Progenitor cell of endocrine pancreas (in vitro differentiated cells): ENCODE data around the gene AGTPBP1. TPM values are rescaled to one million over a fixed set of nuclear protein-coding genes. Genes with fewer than 3 reads are reported as not detected.

Source experiments
- DNase-seq: peaks from one replicate; pipeline ENCODE4 v3.0.0; 2021; ENCODE audit warnings: low spot score; ENCODE audit not compliant: unreplicated experiment
- H3K27ac Mint-ChIP-seq: 2 replicates; pipeline ENCODE4 v1.8.0; 2021; ENCODE audit warnings: mild to moderate bottlenecking, moderate library complexity, mixed read lengths
- H3K27me3 Mint-ChIP-seq: 2 replicates; pipeline ENCODE4 v1.8.0; 2021; ENCODE audit warnings: mixed read lengths
- H3K36me3 Mint-ChIP-seq: 2 replicates; pipeline ENCODE4 v1.8.0; 2022; ENCODE audit warnings: mixed read lengths; ENCODE audit not compliant: insufficient read depth
- H3K4me1 Mint-ChIP-seq: 2 replicates; pipeline ENCODE4 v1.8.0; 2021; ENCODE audit warnings: low read depth, mixed read lengths
- H3K4me3 Mint-ChIP-seq: 2 replicates; pipeline ENCODE4 v1.8.0; 2021; ENCODE audit warnings: low read depth, mild to moderate bottlenecking, moderate library complexity, mixed read lengths
- H3K9me3 Mint-ChIP-seq: 2 replicates; pipeline ENCODE4 v1.8.0; 2021; ENCODE audit warnings: low read depth, mixed read lengths
- CTCF ChIP-seq: fragments of 200-600 bp; sonication (generic); IDR thresholded peaks from one replicate; pipeline ENCODE4 v1.5.0; 2021; ENCODE audit warnings: antibody characterized with exemption, mild to moderate bottlenecking; ENCODE audit not compliant: unreplicated experiment
- total RNA-seq: library from RNA; stranded (reverse); gene quantifications from 2 replicates; pipeline ENCODE4 v1.2.1, GENCODE V29; 2021

Gene AGTPBP1
- total RNA-seq, 1 donor from 2014 or later: 44.3 TPM

- no peaks in the 10 kb centered on the region for H3K9me3 Mint-ChIP-seq
- peaks cover 5% of the 10 kb centered on the region for H3K36me3 Mint-ChIP-seq
- H3K4me1 Mint-ChIP-seq: no peaks in the 10 kb centered on the region
- H3K4me3 Mint-ChIP-seq: no peak overlapping the region
- no peaks in the 10 kb centered on the region for H3K27me3 Mint-ChIP-seq
- TF ChIP-seq CTCF: no peak
- no peak overlapping the region for H3K27ac Mint-ChIP-seq
- DNase-seq: no peak
Measured at GRCh38 chr9:85702726-85703289, 38.9 kb downstream of the AGTPBP1 start.

DNA sequence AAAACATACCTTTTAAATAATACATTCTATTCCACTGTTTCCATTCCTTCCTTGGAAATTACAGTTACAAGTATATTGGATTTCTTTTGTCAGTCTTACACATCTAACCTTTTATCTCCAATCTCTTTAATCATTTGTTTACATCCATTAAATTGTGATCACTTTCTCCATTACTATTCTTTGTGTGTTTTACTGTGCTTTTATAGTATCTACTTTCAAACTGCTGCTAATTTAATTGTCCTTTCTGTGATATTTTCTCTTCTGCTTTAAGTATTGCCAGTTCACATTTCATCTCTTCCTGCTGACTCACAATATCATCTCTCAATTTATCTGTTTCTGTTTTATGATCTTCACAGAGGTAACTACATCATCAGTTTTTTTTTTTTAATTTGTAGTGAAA lies 39.6 kb downstream of the AGTPBP1 start:
- Mint-ChIP-seq H3K27ac (no peak overlapping the region), H3K27me3 (no peaks in the 10 kb centered on the region), H3K4me3 (no peak overlapping the region), H3K4me1 (no peaks in the 10 kb centered on the region), H3K9me3 (no peaks in the 10 kb centered on the region), H3K36me3 (peaks cover 5% of the 10 kb centered on the region)
- no peak for TF ChIP-seq CTCF
- DNase-seq: no peak

GRCh38 chr9:85700330-85700729 lies 41.4 kb downstream of the AGTPBP1 start:
- no peaks in the 10 kb centered on the region for H3K9me3 Mint-ChIP-seq
- H3K27me3 Mint-ChIP-seq: no peaks in the 10 kb centered on the region
- peaks cover 3% of the 10 kb centered on the region for H3K36me3 Mint-ChIP-seq
- no peak for DNase-seq
- peak overlapping the region; percentile 11 for H3K27ac Mint-ChIP-seq
- no peak for TF ChIP-seq CTCF
- no peak overlapping the region for H3K4me3 Mint-ChIP-seq
- no peaks in the 10 kb centered on the region for H3K4me1 Mint-ChIP-seq

DNA sequence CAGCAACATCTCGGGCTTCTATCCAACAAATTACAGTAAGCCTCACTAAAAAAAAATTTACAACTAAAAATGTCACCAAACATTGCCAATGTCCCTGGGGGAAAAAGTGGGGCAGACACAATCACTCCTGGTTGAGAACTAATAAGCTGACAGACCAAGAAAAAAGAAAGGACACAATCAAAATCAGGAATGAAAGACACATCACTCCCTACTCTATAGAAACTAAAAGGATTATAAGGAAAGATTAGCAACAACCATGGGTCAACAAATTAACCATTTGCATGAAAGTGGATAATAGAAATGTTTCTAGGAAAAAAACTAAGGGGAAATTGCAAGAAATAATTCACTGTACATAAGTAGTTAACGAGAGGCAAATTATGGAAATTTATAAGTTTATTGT lies 53.4 kb downstream of the AGTPBP1 start:
- H3K27ac Mint-ChIP-seq: no peak overlapping the region
- no peaks in the 10 kb centered on the region for H3K27me3 Mint-ChIP-seq
- no peak for DNase-seq
- H3K4me1 Mint-ChIP-seq: peaks cover 3% of the 10 kb centered on the region
- H3K36me3 Mint-ChIP-seq: peaks cover 36% of the 10 kb centered on the region
- TF ChIP-seq CTCF: no peak
- peaks cover 18% of the 10 kb centered on the region for H3K9me3 Mint-ChIP-seq
- no peak overlapping the region for H3K4me3 Mint-ChIP-seq

DNA sequence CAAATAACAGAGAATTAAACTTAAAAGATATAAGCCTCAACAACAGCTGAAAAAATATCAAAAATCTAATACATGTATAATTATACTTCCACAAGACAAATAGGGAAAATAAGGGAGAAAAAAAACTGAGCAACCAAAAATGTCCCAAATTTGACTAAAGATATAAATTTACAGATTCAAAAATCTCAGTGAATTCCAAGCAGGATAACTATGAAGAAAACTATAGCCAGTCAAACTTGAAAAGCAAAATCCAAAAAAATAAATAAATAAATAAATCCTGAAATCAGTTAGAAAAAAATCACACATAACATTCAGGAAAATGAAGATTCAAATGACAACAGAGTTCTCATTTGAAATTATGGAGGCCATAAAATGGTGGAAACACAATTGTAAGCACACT lies 56.7 kb downstream of the AGTPBP1 start:
- Mint-ChIP-seq H3K27ac (no peak overlapping the region), H3K36me3 (peaks cover 29% of the 10 kb centered on the region), H3K4me3 (no peak overlapping the region), H3K4me1 (peaks cover 5% of the 10 kb centered on the region), H3K27me3 (no peaks in the 10 kb centered on the region), H3K9me3 (peaks cover 13% of the 10 kb centered on the region)
- TF ChIP-seq CTCF: no peak
- no peak for DNase-seq
